ENCODE measurements around the gene PIGZ.

GRCh38 chr3:197015790-197016736 lies 47.4 kb upstream of the PIGZ start:
- no peak for TF ChIP-seq EP300 (IDR thresholded peaks at IDR 0.05; ENCODE audit: low read length)
- no peak for TF ChIP-seq POLR2AphosphoS5 (IDR thresholded peaks at IDR 0.05; ENCODE audit: control insufficient read depth, insufficient read depth, low read depth, low read length)
- no peak for TF ChIP-seq SMARCE1 (IDR thresholded peaks at IDR 0.05)
- no peak for TF ChIP-seq CTCF (IDR thresholded peaks at IDR 0.05 in 2 of 3, conservative IDR thresholded peaks at IDR 0.05 in 1 of 3; ENCODE audit: insufficient read depth in 2 of 3, low read depth in 1 of 3, low read length in 3 of 3)
